ENCODE results near the gene ZBTB8B.
"Not testable (repeated sequence)": the region's sequence is repeated elsewhere in the genome, so short reads cannot be mapped to it uniquely, and the experiment has no call there.

Gene ZBTB8B

DNA sequence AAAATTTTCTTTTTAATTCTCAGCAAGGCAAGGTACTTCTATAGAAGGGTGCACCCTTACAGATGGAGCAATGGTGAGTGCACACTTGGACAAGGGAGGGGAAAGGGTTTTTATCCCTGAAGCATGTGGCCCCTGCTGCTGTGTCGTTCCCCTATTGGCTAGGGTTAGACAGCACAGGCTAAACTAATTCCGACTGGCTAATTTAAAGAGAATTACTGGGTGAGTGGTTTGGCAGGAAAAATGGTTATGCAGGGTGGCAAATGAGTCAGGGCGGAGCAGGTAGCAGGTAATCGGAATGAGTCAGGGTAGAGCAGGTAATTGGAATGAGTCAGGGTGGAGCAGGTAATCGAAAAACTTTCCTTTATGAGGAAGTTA lies 15.4 kb upstream of the ZBTB8B start:
- H4K91ac ChIP-seq (ENCODE audit: low read length); H4K8ac ChIP-seq (ENCODE audit: low read length); H2BK5ac ChIP-seq (ENCODE audit: low read depth, low read length, poor library complexity, severe bottlenecking); H2AFZ ChIP-seq (ENCODE audit: low read depth, low read length); H3K36me3 ChIP-seq (ENCODE audit: control insufficient read depth in 1 of 2, insufficient read depth in 2 of 2, low read depth in 1 of 2, low read length in 2 of 2); H3K9ac ChIP-seq (ENCODE audit: low read length); H3K9me3 ChIP-seq (ENCODE audit: control insufficient read depth, low read length); H3K14ac ChIP-seq (ENCODE audit: low read length in 2 of 2); H3K79me1 ChIP-seq (replicated peaks; ENCODE audit: low read length, poor library complexity, severe bottlenecking); H3K4me1 ChIP-seq (ENCODE audit: control insufficient read depth, insufficient read depth, low read depth, low read length); H2BK120ac ChIP-seq (ENCODE audit: low read depth, low read length); H2BK12ac ChIP-seq (ENCODE audit: low read length in 2 of 2); H3K23ac ChIP-seq (ENCODE audit: low read length in 2 of 2); H3K18ac ChIP-seq (ENCODE audit: low read depth in 1 of 2, low read length in 2 of 2); DNase-seq; H3K4me3 ChIP-seq (ENCODE audit: insufficient read depth in 1 of 2, low read depth in 1 of 2, low read length in 2 of 2); H2BK15ac ChIP-seq (ENCODE audit: low read depth, poor library complexity, severe bottlenecking); H3K27ac ChIP-seq (ENCODE audit: low read length, poor library complexity, severe bottlenecking); H3K4me2 ChIP-seq (ENCODE audit: low read length, poor library complexity, severe bottlenecking); H3K4ac ChIP-seq (ENCODE audit: low read depth in 1 of 2, low read length in 2 of 2); H3K27me3 ChIP-seq (ENCODE audit: control insufficient read depth in 1 of 2, insufficient read depth in 1 of 2, low read length in 2 of 2); H2AK5ac ChIP-seq (ENCODE audit: low read length, severe bottlenecking): not testable (repeated sequence)
- WGBS = 92% methylated on average over 5 of the region's 5 CpGs

GRCh38 chr1:32454726-32455125 lies 10.1 kb upstream of the ZBTB8B start:
- no peak overlapping the region for H2AK5ac ChIP-seq (ENCODE audit: low read length, severe bottlenecking)
- WGBS = 68% methylated on average over 1 of the region's 1 CpG
- H3K18ac ChIP-seq (ENCODE audit: low read depth in 1 of 2, low read length in 2 of 2) = no peak overlapping the region
- no peaks in the 10 kb centered on the region for H3K36me3 ChIP-seq (ENCODE audit: control insufficient read depth in 1 of 2, insufficient read depth in 2 of 2, low read depth in 1 of 2, low read length in 2 of 2)
- no peak for DNase-seq
- peaks cover 0 to 15% of the 10 kb centered on the region in 2 experiments for H3K27me3 ChIP-seq (ENCODE audit: control insufficient read depth in 1 of 2, insufficient read depth in 1 of 2, low read length in 2 of 2)
- H3K9ac ChIP-seq (ENCODE audit: low read length) = no peak overlapping the region
- no peak overlapping the region for H3K27ac ChIP-seq (ENCODE audit: low read length, poor library complexity, severe bottlenecking)
- H3K4me3 ChIP-seq (ENCODE audit: insufficient read depth in 1 of 2, low read depth in 1 of 2, low read length in 2 of 2) = no peak overlapping the region
- H2BK5ac ChIP-seq (ENCODE audit: low read depth, low read length, poor library complexity, severe bottlenecking) = no peak overlapping the region
- no peak overlapping the region for H2BK15ac ChIP-seq (ENCODE audit: low read depth, poor library complexity, severe bottlenecking)
- H2BK12ac ChIP-seq (ENCODE audit: low read length in 2 of 2) = no peak overlapping the region
- no peak overlapping the region for H3K4ac ChIP-seq (ENCODE audit: low read depth in 1 of 2, low read length in 2 of 2)
- H3K23ac ChIP-seq (ENCODE audit: low read length in 2 of 2) = no peak overlapping the region
- H3K79me1 ChIP-seq (replicated peaks; ENCODE audit: low read length, poor library complexity, severe bottlenecking) = no peaks in the 10 kb centered on the region
- H3K9me3 ChIP-seq (ENCODE audit: control insufficient read depth, low read length) = peaks cover 19% of the 10 kb centered on the region
- no peak overlapping the region for H2AFZ ChIP-seq (ENCODE audit: low read depth, low read length)
- no peak overlapping the region for H4K91ac ChIP-seq (ENCODE audit: low read length)
- H2BK120ac ChIP-seq (ENCODE audit: low read depth, low read length) = no peak overlapping the region
- no peak overlapping the region for H3K14ac ChIP-seq (ENCODE audit: low read length in 2 of 2)
- H3K4me2 ChIP-seq (ENCODE audit: low read length, poor library complexity, severe bottlenecking) = no peak overlapping the region
- no peaks in the 10 kb centered on the region for H3K4me1 ChIP-seq (ENCODE audit: control insufficient read depth, insufficient read depth, low read depth, low read length)
- H4K8ac ChIP-seq (ENCODE audit: low read length) = no peak overlapping the region

DNA sequence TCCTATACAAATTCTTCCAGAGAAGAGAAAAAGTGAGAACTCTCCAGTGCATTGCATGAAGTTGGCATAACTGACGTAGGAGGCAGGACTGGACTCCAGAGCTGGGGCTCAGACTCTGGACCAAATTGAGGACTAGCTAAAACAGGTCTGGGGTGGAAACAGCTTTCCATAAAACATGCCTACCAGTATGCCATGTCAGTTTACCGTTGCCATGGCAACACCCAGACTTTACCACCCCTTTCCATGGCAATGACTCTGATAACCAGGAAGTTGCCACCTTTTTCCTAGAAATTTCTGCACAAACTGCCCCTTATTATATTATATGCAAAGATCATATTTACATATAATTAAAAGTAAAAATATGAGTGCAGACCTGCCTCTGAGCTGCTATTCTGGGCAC lies 8.9 kb upstream of the ZBTB8B start:
- Histone ChIP-seq H3K18ac (ENCODE audit: low read depth in 1 of 2, low read length in 2 of 2) (no peak overlapping the region), H4K91ac (ENCODE audit: low read length) (no peak overlapping the region), H3K4me3 (ENCODE audit: insufficient read depth in 1 of 2, low read depth in 1 of 2, low read length in 2 of 2) (no peak overlapping the region), H2BK120ac (ENCODE audit: low read depth, low read length) (no peak overlapping the region), H2BK5ac (ENCODE audit: low read depth, low read length, poor library complexity, severe bottlenecking) (no peak overlapping the region), H3K4me2 (ENCODE audit: low read length, poor library complexity, severe bottlenecking) (no peak overlapping the region), H3K4me1 (ENCODE audit: control insufficient read depth, insufficient read depth, low read depth, low read length) (no peaks in the 10 kb centered on the region), H2AK5ac (ENCODE audit: low read length, severe bottlenecking) (no peak overlapping the region), H3K9ac (ENCODE audit: low read length) (no peak overlapping the region), H3K27ac (ENCODE audit: low read length, poor library complexity, severe bottlenecking) (no peak overlapping the region), H4K8ac (ENCODE audit: low read length) (no peak overlapping the region), H3K23ac (ENCODE audit: low read length in 2 of 2) (no peak overlapping the region), H3K9me3 (ENCODE audit: control insufficient read depth, low read length) (peaks cover 21% of the 10 kb centered on the region), H3K4ac (ENCODE audit: low read depth in 1 of 2, low read length in 2 of 2) (no peak overlapping the region), H2BK12ac (ENCODE audit: low read length in 2 of 2) (no peak overlapping the region), H3K36me3 (ENCODE audit: control insufficient read depth in 1 of 2, insufficient read depth in 2 of 2, low read depth in 1 of 2, low read length in 2 of 2) (no peaks in the 10 kb centered on the region), H2AFZ (ENCODE audit: low read depth, low read length) (no peak overlapping the region), H3K14ac (ENCODE audit: low read length in 2 of 2) (no peak overlapping the region), H3K27me3 (ENCODE audit: control insufficient read depth in 1 of 2, insufficient read depth in 1 of 2, low read length in 2 of 2) (peaks cover 0 to 18% of the 10 kb centered on the region in 2 experiments), H2BK15ac (ENCODE audit: low read depth, poor library complexity, severe bottlenecking) (no peak overlapping the region), H3K79me1 (replicated peaks; ENCODE audit: low read length, poor library complexity, severe bottlenecking) (no peaks in the 10 kb centered on the region)
- no peak for DNase-seq
- WGBS = 95% methylated on average over 2 of the region's 2 CpGs

DNA sequence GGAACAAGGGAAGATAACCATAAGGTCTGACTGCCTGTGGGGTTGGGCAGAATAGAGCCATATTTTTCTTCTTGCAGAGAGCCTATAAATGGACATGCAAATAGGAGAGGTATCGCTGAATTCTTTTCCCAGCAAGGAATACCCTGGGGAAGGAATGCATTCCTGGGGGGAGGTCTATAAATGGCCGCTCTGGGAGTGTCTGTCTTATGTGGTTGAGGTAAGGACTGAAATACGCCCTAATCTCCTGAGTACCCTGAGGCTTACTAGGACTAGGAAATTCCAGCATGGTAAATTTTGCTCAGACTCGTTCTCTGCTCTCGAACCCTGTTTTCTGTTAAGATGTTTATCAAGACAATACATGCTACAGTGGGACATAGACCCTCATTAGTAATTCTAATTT lies 6.1 kb upstream of the ZBTB8B start:
- not testable (repeated sequence) for H2BK5ac ChIP-seq (ENCODE audit: low read depth, low read length, poor library complexity, severe bottlenecking); H2AFZ ChIP-seq (ENCODE audit: low read depth, low read length); H3K9ac ChIP-seq (ENCODE audit: low read length); H3K79me1 ChIP-seq (replicated peaks; ENCODE audit: low read length, poor library complexity, severe bottlenecking); H4K91ac ChIP-seq (ENCODE audit: low read length); H3K4me3 ChIP-seq (ENCODE audit: insufficient read depth in 1 of 2, low read depth in 1 of 2, low read length in 2 of 2); H2BK15ac ChIP-seq (ENCODE audit: low read depth, poor library complexity, severe bottlenecking); H3K18ac ChIP-seq (ENCODE audit: low read depth in 1 of 2, low read length in 2 of 2); H2BK120ac ChIP-seq (ENCODE audit: low read depth, low read length); H3K14ac ChIP-seq (ENCODE audit: low read length in 2 of 2); H3K4me1 ChIP-seq (ENCODE audit: control insufficient read depth, insufficient read depth, low read depth, low read length); H2BK12ac ChIP-seq (ENCODE audit: low read length in 2 of 2); H3K4ac ChIP-seq (ENCODE audit: low read depth in 1 of 2, low read length in 2 of 2); DNase-seq; H3K23ac ChIP-seq (ENCODE audit: low read length in 2 of 2); H2AK5ac ChIP-seq (ENCODE audit: low read length, severe bottlenecking); H3K27ac ChIP-seq (ENCODE audit: low read length, poor library complexity, severe bottlenecking); H3K4me2 ChIP-seq (ENCODE audit: low read length, poor library complexity, severe bottlenecking); H3K36me3 ChIP-seq (ENCODE audit: control insufficient read depth in 1 of 2, insufficient read depth in 2 of 2, low read depth in 1 of 2, low read length in 2 of 2); H4K8ac ChIP-seq (ENCODE audit: low read length)
- H3K27me3 ChIP-seq (ENCODE audit: control insufficient read depth in 1 of 2, insufficient read depth in 1 of 2, low read length in 2 of 2) = peaks cover 0 to 33% of the 10 kb centered on the region in 2 experiments
- H3K9me3 ChIP-seq (ENCODE audit: control insufficient read depth, low read length) = peaks cover 21% of the 10 kb centered on the region
- WGBS = 86% methylated on average over 5 of the region's 5 CpGs
